PC-3 (cell line): ENCODE results near the gene NRARP.

ENCODE experiments used
- EZH2 ChIP-seq: fragments of 300-600 bp; sonication (generic); IDR thresholded peaks from one replicate; pipeline ENCODE4 v1.6.1; 2017; ENCODE audit warnings: antibody characterized with exemption, mild to moderate bottlenecking, low read length; ENCODE audit not compliant: unreplicated experiment
- EZH2phosphoT487 ChIP-seq: fragments of 300-600 bp; sonication (generic); IDR thresholded peaks from 2 replicates; pipeline ENCODE4 v1.6.1; 2018; ENCODE audit warnings: mild to moderate bottlenecking, antibody characterized with exemption, low read length, borderline replicate concordance
- TF ChIP-seq, protein P1 (sequence below): fragments of 300-600 bp; sonication (generic); conservative IDR thresholded peaks from 2 replicates; pipeline ENCODE4 v1.5.1; 2017; ENCODE audit warnings: antibody characterized with exemption, low read depth, mild to moderate bottlenecking, low read length

DNA sequence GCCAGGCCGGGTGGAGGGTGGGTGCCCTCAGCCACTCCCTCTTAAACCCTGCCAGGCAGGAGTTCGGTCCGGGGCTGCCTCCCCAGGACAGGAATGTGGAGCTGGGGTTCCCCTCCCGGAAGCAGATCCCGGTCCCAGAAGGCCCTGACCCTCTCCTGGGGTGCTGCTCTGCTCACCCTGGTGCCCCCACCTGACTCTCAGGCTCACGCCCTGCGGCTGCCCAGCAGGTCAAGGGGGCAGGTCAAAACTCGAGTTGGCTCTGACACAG, 3.7 kb upstream of the NRARP start:
- TF ChIP-seq, protein P1, sequence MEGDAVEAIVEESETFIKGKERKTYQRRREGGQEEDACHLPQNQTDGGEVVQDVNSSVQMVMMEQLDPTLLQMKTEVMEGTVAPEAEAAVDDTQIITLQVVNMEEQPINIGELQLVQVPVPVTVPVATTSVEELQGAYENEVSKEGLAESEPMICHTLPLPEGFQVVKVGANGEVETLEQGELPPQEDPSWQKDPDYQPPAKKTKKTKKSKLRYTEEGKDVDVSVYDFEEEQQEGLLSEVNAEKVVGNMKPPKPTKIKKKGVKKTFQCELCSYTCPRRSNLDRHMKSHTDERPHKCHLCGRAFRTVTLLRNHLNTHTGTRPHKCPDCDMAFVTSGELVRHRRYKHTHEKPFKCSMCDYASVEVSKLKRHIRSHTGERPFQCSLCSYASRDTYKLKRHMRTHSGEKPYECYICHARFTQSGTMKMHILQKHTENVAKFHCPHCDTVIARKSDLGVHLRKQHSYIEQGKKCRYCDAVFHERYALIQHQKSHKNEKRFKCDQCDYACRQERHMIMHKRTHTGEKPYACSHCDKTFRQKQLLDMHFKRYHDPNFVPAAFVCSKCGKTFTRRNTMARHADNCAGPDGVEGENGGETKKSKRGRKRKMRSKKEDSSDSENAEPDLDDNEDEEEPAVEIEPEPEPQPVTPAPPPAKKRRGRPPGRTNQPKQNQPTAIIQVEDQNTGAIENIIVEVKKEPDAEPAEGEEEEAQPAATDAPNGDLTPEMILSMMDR = no peak
- no peak for TF ChIP-seq EZH2
- TF ChIP-seq EZH2phosphoT487 = no peak
